ENCODE measurements around the gene HSD17B1.

GRCh38 chr17:42578282-42578869, 25.7 kb downstream of the HSD17B1 start:
- TF ChIP-seq, protein P1, sequence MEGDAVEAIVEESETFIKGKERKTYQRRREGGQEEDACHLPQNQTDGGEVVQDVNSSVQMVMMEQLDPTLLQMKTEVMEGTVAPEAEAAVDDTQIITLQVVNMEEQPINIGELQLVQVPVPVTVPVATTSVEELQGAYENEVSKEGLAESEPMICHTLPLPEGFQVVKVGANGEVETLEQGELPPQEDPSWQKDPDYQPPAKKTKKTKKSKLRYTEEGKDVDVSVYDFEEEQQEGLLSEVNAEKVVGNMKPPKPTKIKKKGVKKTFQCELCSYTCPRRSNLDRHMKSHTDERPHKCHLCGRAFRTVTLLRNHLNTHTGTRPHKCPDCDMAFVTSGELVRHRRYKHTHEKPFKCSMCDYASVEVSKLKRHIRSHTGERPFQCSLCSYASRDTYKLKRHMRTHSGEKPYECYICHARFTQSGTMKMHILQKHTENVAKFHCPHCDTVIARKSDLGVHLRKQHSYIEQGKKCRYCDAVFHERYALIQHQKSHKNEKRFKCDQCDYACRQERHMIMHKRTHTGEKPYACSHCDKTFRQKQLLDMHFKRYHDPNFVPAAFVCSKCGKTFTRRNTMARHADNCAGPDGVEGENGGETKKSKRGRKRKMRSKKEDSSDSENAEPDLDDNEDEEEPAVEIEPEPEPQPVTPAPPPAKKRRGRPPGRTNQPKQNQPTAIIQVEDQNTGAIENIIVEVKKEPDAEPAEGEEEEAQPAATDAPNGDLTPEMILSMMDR (IDR thresholded peaks at IDR 0.05; ENCODE audit: low read depth, low read length), result peak; percentile 78
- no peak for TF ChIP-seq EZH2phosphoT487 (IDR thresholded peaks at IDR 0.05; ENCODE audit: low read depth)
